Mesangial cell (primary cell): ENCODE results near the gene GTF3C4. TPM values are rescaled to one million over a fixed set of nuclear protein-coding genes. Genes with fewer than 3 reads are reported as not detected.

Source experiments
- total RNA-seq: library from RNA; depleted of rRNA; stranded (reverse); fragments of >200 nt; gene quantifications from 2 replicates; pipeline ENCODE4 v1.2.3, GENCODE V29; 2015

The GTF3C4 gene
- total RNA-seq: 11.0 and 11.7 TPM in 2 replicates

GRCh38 chr9:132670457-132671391, at the start of gene GTF3C4:
Gene GTF3C4 (plus strand): TSS chr9:132670464. CDS start chr9:132670599, 135 bp downstream.

GRCh38 chr9:132669698-132670456, 387 bp upstream of the GTF3C4 start, which contains the start of gene DDX31:
Gene DDX31 (minus strand): TSS chr9:132669983. CDS start chr9:132669934, 49 bp downstream.

Other genes starting within 250 kb of the GTF3C4 start
- not detected in 2 replicates for gene BARHL1, start 87.9 kb upstream of the GTF3C4 start, total RNA-seq
- gene DDX31, start 481 bp upstream of the GTF3C4 start, total RNA-seq: 9.8 and 13.5 TPM in 2 replicates
- 0.49 and 2.4 TPM in 2 replicates for gene AK8, start 207.8 kb downstream of the GTF3C4 start, total RNA-seq
- gene SPACA9, start 208.4 kb downstream of the GTF3C4 start, total RNA-seq: 1.6 and 12.3 TPM in 2 replicates